ENCODE data around the gene OR2L5. TPM values are rescaled to one million over a fixed set of nuclear protein-coding genes. Genes with fewer than 3 reads are reported as not detected.

OR2L5 gene
- total and polyA plus RNA-seq, 2 donors (not counting 3 experiments of a cell fraction or from before 2014, with no cell fraction given) = not detected

DNA sequence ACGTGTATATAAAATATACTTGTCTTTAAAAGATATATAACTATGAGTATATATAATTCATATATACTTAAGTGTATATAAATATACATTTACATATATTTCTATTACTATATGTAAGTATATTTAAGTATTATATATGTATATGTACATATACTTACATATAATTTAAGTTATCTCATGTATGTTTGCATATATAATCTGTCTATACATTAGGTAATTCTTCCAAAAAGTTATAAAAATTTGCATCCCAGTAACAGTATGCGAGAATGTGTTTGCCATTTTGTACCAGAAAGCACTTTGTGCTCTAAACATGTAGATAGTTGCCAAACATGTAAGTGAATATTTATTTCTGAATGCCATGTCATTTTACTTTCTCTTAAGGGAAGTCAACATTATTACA, 48.5 kb upstream of the OR2L5 start, which contains the start of gene OR2AK2:
Gene OR2AK2, plus strand, starts transcription at position 301 of the 400 bp plus-strand sequence. CDS start 144 bp downstream, outside the sequence.
- dilution Hi-C loops (cut with MboI; ENCODE audit: extremely low pct_ligation_motif_present, low sequenced_read_pairs) = no loop called here

DNA sequence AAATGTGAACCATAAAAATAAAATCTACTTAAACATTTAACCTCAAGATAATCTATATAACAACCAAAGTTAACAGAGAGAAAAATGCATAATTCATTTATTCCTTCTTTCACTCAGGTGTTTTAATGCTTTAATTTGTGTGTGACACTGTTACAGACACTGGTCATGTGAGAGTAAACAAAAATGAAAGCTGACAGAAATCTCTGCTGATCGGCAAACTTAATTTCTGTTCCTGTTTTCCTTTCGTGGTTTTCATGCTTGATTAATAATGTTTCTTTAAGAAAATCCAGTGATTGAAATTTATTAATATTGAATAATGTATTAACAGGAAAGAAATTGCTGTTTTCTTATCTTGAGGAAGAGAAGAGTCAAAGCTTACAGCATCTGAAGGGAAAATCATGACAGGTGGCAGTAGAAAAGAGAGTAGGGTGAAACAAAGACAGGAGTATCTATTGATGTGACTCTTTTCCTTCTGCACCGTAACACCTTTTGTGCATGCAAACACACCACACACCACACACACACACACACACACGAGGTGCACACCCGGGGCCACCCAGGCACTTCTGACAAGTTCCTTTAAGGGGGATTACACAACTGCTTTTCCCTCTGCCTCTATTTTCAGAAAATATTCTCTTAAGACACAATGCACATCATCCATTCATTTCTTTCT, 46.8 kb upstream of the OR2L5 start:
- H3K4me3 ChIP-seq (replicated peaks in 1 of 3; ENCODE audit: insufficient read depth in 1 of 3, low read depth in 1 of 3, low read length in 3 of 3) = no peak overlapping the region
- H2AFZ ChIP-seq (ENCODE audit: low read depth, low read length) = no peak overlapping the region
- H3K4me2 ChIP-seq (ENCODE audit: insufficient read depth, low read length) = no peak overlapping the region
- H3K27ac ChIP-seq (ENCODE audit: insufficient read depth, low read depth, low read length) = no peak overlapping the region
- intact Hi-C loops (cut with micrococcal nuclease) = no loop called here
- POLR2A ChIA-PET = no interaction called here
- no peaks in the 10 kb centered on the region for H3K79me2 ChIP-seq (ENCODE audit: control insufficient read depth, insufficient read depth, low read length)
- no peak for DNase-seq (ENCODE audit: low read depth, low spot score)
- dilution Hi-C loops (cut with MboI; ENCODE audit: extremely low pct_ligation_motif_present, low sequenced_read_pairs) = no loop called here
- H3K9me1 ChIP-seq (replicated peaks; ENCODE audit: control insufficient read depth, extremely low read depth, insufficient read depth, low read length) = no peaks in the 10 kb centered on the region
- H3K27me3 ChIP-seq (ENCODE audit: control insufficient read depth in 2 of 2, insufficient read depth in 2 of 2, low read length in 2 of 2) = no peaks in the 10 kb centered on the region
- no peak for FAIRE-seq
- H4K20me1 ChIP-seq (replicated peaks; ENCODE audit: control insufficient read depth, extremely low read depth, insufficient read depth, low read length) = no peaks in the 10 kb centered on the region
- no peaks in the 10 kb centered on the region for H3K4me1 ChIP-seq (ENCODE audit: control insufficient read depth, extremely low read depth, insufficient read depth, low read length)
- CTCF ChIA-PET = no interaction called here
- H3K36me3 ChIP-seq (ENCODE audit: control insufficient read depth in 2 of 2, extremely low read depth in 1 of 2, insufficient read depth in 2 of 2, low read length in 2 of 2) = no peaks in the 10 kb centered on the region
- TF ChIP-seq MYC (IDR thresholded peaks at IDR 0.05; ENCODE audit: low read depth, low read length) = no peak
- TF ChIP-seq EZH2 (IDR thresholded peaks at IDR 0.05; ENCODE audit: borderline replicate concordance, low read depth, low read length, severe bottlenecking) = no peak
- TF ChIP-seq, protein P1, sequence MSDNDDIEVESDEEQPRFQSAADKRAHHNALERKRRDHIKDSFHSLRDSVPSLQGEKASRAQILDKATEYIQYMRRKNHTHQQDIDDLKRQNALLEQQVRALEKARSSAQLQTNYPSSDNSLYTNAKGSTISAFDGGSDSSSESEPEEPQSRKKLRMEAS (IDR thresholded peaks at IDR 0.05; ENCODE audit: insufficient read depth, insufficient read length) = no peak
- no peak for TF ChIP-seq JUN (IDR thresholded peaks at IDR 0.05; ENCODE audit: borderline replicate concordance, insufficient read depth, insufficient read length, low read depth)
- no peak for TF ChIP-seq FOS (IDR thresholded peaks at IDR 0.05; ENCODE audit: borderline replicate concordance, insufficient read depth, low read length)
- no peak for TF ChIP-seq GATA2 (IDR thresholded peaks at IDR 0.05; ENCODE audit: insufficient read depth, insufficient read length, low read depth, low read length)
- no peak for TF ChIP-seq POLR2A (IDR thresholded peaks at IDR 0.05; ENCODE audit: low read depth, low read length)
- TF ChIP-seq, protein P2, sequence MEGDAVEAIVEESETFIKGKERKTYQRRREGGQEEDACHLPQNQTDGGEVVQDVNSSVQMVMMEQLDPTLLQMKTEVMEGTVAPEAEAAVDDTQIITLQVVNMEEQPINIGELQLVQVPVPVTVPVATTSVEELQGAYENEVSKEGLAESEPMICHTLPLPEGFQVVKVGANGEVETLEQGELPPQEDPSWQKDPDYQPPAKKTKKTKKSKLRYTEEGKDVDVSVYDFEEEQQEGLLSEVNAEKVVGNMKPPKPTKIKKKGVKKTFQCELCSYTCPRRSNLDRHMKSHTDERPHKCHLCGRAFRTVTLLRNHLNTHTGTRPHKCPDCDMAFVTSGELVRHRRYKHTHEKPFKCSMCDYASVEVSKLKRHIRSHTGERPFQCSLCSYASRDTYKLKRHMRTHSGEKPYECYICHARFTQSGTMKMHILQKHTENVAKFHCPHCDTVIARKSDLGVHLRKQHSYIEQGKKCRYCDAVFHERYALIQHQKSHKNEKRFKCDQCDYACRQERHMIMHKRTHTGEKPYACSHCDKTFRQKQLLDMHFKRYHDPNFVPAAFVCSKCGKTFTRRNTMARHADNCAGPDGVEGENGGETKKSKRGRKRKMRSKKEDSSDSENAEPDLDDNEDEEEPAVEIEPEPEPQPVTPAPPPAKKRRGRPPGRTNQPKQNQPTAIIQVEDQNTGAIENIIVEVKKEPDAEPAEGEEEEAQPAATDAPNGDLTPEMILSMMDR (IDR thresholded peaks at IDR 0.05; ENCODE audit: extremely low read depth in 1 of 2, insufficient read depth in 1 of 2, low read depth in 1 of 2, low read length in 2 of 2) = no peak
- TF ChIP-seq POLR2AphosphoS5 (IDR thresholded peaks at IDR 0.05; ENCODE audit: insufficient read depth, low read depth, low read length) = no peak
- H3K9me3 ChIP-seq (replicated peaks; ENCODE audit: control insufficient read depth, insufficient read depth, low read length) = peaks cover 4% of the 10 kb centered on the region
- H3K9ac ChIP-seq (replicated peaks; ENCODE audit: extremely low read depth, insufficient read depth, low read length) = no peak overlapping the region
- BruUV-seq (replicated peaks) = no TSS peak

More for the DNA sequence above, 48.5 kb upstream of the OR2L5 start, which contains the start of gene OR2AK2:
- Histone ChIP-seq H3K36me3 (ENCODE audit: control insufficient read depth in 2 of 2, extremely low read depth in 1 of 2, insufficient read depth in 2 of 2, low read length in 2 of 2) (no peaks in the 10 kb centered on the region), H2AFZ (ENCODE audit: low read depth, low read length) (no peak within 1 kb of the TSS), H3K9me1 (replicated peaks; ENCODE audit: control insufficient read depth, extremely low read depth, insufficient read depth, low read length) (no peaks in the 10 kb centered on the region), H3K4me2 (ENCODE audit: insufficient read depth, low read length) (no peak within 1 kb of the TSS), H3K9me3 (replicated peaks; ENCODE audit: control insufficient read depth, insufficient read depth, low read length) (peaks cover 6% of the 10 kb centered on the region), H3K9ac (replicated peaks; ENCODE audit: extremely low read depth, insufficient read depth, low read length) (no peak within 1 kb of the TSS), H3K27me3 (ENCODE audit: control insufficient read depth in 2 of 2, insufficient read depth in 2 of 2, low read length in 2 of 2) (no peaks in the 10 kb centered on the region), H4K20me1 (replicated peaks; ENCODE audit: control insufficient read depth, extremely low read depth, insufficient read depth, low read length) (no peaks in the 10 kb centered on the region), H3K4me3 (replicated peaks in 1 of 3; ENCODE audit: insufficient read depth in 1 of 3, low read depth in 1 of 3, low read length in 3 of 3) (no peak within 1 kb of the TSS), H3K4me1 (ENCODE audit: control insufficient read depth, extremely low read depth, insufficient read depth, low read length) (no peaks in the 10 kb centered on the region), H3K79me2 (ENCODE audit: control insufficient read depth, insufficient read depth, low read length) (no peaks in the 10 kb centered on the region), H3K27ac (ENCODE audit: insufficient read depth, low read depth, low read length) (no peak within 1 kb of the TSS)
- DNase-seq (ENCODE audit: low read depth, low spot score) = no peak
- intact Hi-C loops (cut with micrococcal nuclease) = no loop called here
- POLR2A ChIA-PET = no interaction called here
- FAIRE-seq = no peak
- TF ChIP-seq, protein P1 (IDR thresholded peaks at IDR 0.05; ENCODE audit: insufficient read depth, insufficient read length) = no peak
- TF ChIP-seq POLR2AphosphoS5 (IDR thresholded peaks at IDR 0.05; ENCODE audit: insufficient read depth, low read depth, low read length) = no peak
- no peak for TF ChIP-seq FOS (IDR thresholded peaks at IDR 0.05; ENCODE audit: borderline replicate concordance, insufficient read depth, low read length)
- no peak for TF ChIP-seq MYC (IDR thresholded peaks at IDR 0.05; ENCODE audit: low read depth, low read length)
- BruUV-seq (replicated peaks) = no TSS peak
- CTCF ChIA-PET = no interaction called here
